Lower leg skin (tissue), 4 donors: ENCODE data around the gene MGMT. TPM values are rescaled to one million over a fixed set of nuclear protein-coding genes. Genes with fewer than 3 reads are reported as not detected.

ENCODE experiments used
- DNase-seq, 2 donors: peaks; one replicate each; pipeline ENCODE4 v3.0.0-alpha.2; 2019; ENCODE audit warnings: low spot score in 2 of 2
- H3K4me3 ChIP-seq: fragments of 200-600 bp; sonication (generic); 2 replicates; pipeline ENCODE4 v1.5.1; 2017; ENCODE audit warnings: mild to moderate bottlenecking, low read depth; ENCODE audit not compliant: poor library complexity, severe bottlenecking
- POLR2A ChIP-seq, 2 donors: fragments of 450-650 bp; IDR thresholded peaks; one replicate each; pipeline ENCODE4 v1.6.1; 2016 to 2017; ENCODE audit warnings: antibody characterized with exemption in 2 of 2, mild to moderate bottlenecking in 1 of 2, moderate library complexity in 1 of 2
- WGBS, 2 donors: methylation state at CpG; one replicate each; pipeline ENCODE4 v1.1.5; 2018; 5-methylcytosine and 5-hydroxymethylcytosine counted together
- intact Hi-C: fragments of 100-400 bp; cut with DNase I; formaldehyde crosslinking; loops from one replicate; pipeline ENCODE4 v1.15.0; 2023; ENCODE audit warnings: low total_unique reads
- total RNA-seq, 4 donors: library from RNA; depleted of rRNA; stranded (reverse); fragments of >200 nt; gene quantifications; one replicate each; pipeline ENCODE4 v1.1.0, GENCODE V29; 2016
- TF ChIP-seq, protein P1 (sequence below), 3 donors: fragments of 450-650 bp; IDR thresholded peaks; one replicate each; pipeline ENCODE4 v1.5.1; 2016; ENCODE audit warnings: antibody characterized with exemption in 3 of 3, mild to moderate bottlenecking in 3 of 3, moderate library complexity in 2 of 3

The MGMT gene
- total RNA-seq, 4 donors from 2014 or later: 13.1 to 38.7 (median 29.2) TPM

DNA sequence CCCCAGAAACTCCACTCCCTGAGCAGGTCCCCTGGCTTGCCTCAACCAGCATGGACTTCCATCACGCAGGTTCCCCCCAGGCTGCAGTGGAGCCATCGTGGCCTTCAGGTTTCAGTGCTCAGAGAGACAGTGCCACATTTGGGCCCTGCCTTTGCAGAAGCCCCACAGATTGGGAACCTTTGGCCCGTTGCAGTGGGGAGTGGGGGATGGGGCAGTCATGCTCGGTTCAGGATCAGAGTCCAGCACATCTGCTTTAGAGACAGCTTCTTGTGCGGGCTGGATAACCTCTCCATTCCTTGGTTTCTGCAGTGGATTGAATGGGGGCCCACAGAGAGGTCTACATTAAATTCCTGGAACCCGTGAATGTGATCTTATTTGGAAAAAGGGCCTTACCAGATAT is 313.2 kb downstream of the MGMT start:
- TF ChIP-seq, protein P1, sequence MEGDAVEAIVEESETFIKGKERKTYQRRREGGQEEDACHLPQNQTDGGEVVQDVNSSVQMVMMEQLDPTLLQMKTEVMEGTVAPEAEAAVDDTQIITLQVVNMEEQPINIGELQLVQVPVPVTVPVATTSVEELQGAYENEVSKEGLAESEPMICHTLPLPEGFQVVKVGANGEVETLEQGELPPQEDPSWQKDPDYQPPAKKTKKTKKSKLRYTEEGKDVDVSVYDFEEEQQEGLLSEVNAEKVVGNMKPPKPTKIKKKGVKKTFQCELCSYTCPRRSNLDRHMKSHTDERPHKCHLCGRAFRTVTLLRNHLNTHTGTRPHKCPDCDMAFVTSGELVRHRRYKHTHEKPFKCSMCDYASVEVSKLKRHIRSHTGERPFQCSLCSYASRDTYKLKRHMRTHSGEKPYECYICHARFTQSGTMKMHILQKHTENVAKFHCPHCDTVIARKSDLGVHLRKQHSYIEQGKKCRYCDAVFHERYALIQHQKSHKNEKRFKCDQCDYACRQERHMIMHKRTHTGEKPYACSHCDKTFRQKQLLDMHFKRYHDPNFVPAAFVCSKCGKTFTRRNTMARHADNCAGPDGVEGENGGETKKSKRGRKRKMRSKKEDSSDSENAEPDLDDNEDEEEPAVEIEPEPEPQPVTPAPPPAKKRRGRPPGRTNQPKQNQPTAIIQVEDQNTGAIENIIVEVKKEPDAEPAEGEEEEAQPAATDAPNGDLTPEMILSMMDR (IDR thresholded peaks at IDR 0.05): no peak
- no peak for TF ChIP-seq POLR2A (IDR thresholded peaks at IDR 0.05)
- H3K4me3 ChIP-seq: no peak overlapping the region
- intact Hi-C loops: no loop called here
- WGBS, 2 donors: 82 to 93% methylated on average over 5 of the region's 6 CpGs
- no peak for DNase-seq

DNA sequence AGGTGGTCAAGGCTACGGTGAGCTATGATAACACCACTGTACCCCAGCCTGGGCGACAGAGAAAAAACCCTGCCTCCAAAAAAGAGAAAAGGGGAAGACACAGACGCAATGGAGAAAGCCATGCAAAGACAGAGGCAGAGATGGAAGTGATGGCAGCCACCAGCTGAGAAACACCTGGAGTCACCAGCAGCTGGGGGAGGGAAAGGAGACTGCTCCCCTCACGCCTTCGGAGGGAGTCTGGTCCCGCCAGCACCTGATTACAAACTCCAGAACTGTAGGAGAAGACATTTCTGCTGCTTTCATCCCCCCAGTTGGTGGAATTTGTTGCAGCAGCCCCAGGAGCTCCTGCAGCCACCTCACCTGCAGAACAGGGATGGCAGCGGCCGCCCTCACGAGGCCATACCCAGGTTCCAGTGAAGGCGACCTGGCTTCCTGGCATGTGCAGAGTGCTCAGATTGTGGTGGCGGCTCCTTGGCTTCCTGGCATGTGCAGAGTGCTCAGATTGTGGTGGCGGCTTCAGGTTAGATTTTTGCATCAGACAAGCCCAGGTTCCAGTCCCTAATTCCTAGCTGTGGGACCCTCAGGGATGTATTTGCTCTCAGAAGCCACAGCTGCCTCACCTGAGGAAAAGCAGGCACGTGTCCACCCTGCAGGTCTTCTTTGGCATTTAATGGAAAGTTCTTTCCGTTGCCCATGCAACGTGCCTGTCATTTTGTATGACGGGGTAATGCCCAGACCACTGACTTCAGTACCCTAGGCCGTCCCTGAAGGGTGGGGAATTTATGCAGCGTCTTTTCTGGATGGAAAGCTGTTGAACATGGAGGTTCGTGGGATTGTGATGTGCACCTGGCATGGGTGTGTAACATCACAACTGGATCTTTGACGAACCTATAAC is 314.1 kb downstream of the MGMT start:
- no peak for DNase-seq
- intact Hi-C loops: no loop called here
- TF ChIP-seq, protein P1 (IDR thresholded peaks at IDR 0.05): no peak
- no peak for TF ChIP-seq POLR2A (IDR thresholded peaks at IDR 0.05)
- H3K4me3 ChIP-seq: no peak overlapping the region
- 97 to 98% methylated on average over 17 to 20 of the region's 20 CpGs for WGBS, 2 donors

DNA sequence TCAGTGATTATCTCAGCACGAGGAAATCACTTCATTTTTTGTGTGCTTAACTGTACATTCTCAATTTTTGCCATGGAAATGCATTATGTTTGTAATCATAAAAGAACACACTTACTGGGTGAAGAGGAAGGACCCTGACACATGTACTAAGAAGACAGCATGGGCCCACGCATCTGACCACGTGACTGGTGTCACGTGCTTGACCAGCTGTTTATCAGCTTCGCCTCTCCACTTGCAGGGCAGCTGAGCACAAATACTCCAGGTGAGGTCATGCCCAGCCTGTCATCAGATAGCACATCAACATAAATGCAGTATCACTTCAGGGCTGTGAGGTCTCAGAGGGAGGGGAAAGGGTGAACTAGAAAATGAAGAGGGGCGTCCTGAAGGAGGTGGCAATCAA is 317.2 kb downstream of the MGMT start:
- intact Hi-C loops: no loop called here
- 82 to 91% methylated on average over 6 of the region's 6 CpGs for WGBS, 2 donors
- no peak for TF ChIP-seq POLR2A (IDR thresholded peaks at IDR 0.05)
- TF ChIP-seq, protein P1 (IDR thresholded peaks at IDR 0.05): no peak

DNA sequence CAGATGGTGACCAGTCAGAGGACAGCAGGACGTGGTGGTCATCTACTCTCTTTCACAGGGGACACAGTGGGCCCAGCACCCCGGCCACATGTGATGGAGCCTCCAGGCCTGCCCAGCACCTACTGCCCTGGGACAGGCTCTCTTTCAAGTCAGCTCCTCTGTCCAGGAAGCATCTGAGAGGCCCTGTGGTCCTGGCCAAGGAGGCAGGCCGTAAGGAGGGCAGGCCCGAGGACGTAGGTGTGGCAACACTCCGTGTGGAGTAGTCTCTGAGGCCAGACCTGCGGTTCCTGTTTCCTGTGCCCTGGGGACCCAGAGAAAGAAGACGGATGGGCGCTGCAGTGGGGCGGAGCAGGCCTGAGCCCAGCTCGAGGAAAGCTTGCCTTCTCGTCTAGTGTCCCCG is 317.9 kb downstream of the MGMT start:
- intact Hi-C loops: no loop called here
- WGBS, 2 donors: 60 to 63% methylated on average over 13 of the region's 13 CpGs

More for the DNA sequence above, 317.2 kb downstream of the MGMT start:
- no peak overlapping the region for H3K4me3 ChIP-seq
- no peak for DNase-seq

DNA sequence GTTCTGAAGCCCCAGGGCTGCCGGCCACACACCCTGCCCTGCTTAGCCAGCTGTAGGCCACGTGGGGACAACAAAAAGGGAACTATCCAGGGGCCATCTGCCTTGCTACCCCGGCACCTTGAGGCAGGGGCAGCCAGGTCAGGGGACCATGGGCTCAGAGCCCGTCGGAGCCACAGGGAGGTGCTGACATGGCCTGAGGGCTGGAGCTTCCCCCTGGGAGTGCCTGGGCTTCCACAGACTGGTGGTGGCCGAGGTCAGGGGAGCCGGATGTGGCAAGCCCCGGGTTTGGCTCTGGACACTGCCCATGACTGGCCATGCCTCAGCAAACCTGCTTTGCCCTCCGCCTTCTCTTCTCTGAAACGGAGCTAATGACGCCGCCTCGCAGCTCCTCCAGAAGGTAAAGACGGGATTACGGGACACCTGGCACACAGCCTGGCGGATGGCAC is 318.5 kb downstream of the MGMT start:
- no peak overlapping the region for H3K4me3 ChIP-seq
- TF ChIP-seq POLR2A (IDR thresholded peaks at IDR 0.05): no peak
- TF ChIP-seq, protein P1 (IDR thresholded peaks at IDR 0.05): no peak
- intact Hi-C loops: no loop called here
- no peak for DNase-seq
- WGBS, 2 donors: 80 to 88% methylated on average over 13 to 14 of the region's 16 CpGs

More for the DNA sequence above, 317.9 kb downstream of the MGMT start:
- no peak overlapping the region for H3K4me3 ChIP-seq
- no peak for DNase-seq
- no peak for TF ChIP-seq POLR2A (IDR thresholded peaks at IDR 0.05)
- TF ChIP-seq, protein P1 (IDR thresholded peaks at IDR 0.05): no peak
